ENCODE results near the gene NR2F6. TPM values are rescaled to one million over a fixed set of nuclear protein-coding genes. Genes with fewer than 3 reads are reported as not detected.

NR2F6 gene
- total and polyA plus RNA-seq, 2 of the 4 experiments (the other 2 are of a cell fraction), result 8.4 to 20.5 TPM

DNA sequence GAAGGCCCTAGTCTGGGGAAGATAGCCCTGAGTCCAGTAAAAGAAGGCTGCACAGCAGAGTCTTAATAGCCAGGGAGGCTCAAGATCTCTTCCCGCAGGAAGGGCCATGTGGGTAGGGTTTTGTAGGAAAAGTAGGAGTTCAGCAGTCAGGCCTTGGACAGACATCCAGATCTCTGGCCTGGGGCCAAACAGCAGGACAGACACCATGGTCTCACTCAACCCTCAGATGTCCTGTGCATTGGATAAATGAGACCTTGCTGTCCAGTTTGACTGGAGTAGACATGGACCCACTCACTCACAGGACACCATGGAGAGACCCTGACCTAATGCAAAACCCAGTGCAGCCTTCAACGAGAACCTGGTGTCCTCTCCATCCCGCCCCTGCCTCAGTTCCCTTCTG, 15.8 kb downstream of the NR2F6 start:
- H2AK5ac ChIP-seq (ENCODE audit: low read depth, low read length), result no peak overlapping the region
- H2BK120ac ChIP-seq (ENCODE audit: low read depth, low read length), result no peak overlapping the region
- no peak overlapping the region for H2AK9ac ChIP-seq (replicated peaks; ENCODE audit: low read depth, low read length, poor library complexity)
- intact Hi-C loops (cut with micrococcal nuclease), result no loop called here
- no TSS peak for BruUV-seq (replicated peaks)
- in situ Hi-C loops (cut with MboI; ENCODE audit: low sequenced_read_pairs), result no loop called here
- ATAC-seq (ENCODE audit: low read depth) (no peak), DNase-seq (no peak)
- WGBS, 2 experiments (ENCODE audit: extremely low coverage in 2 of 2, insufficient read length in 1 of 2), result no CpG with 5 or more reads among the region's 3 CpGs
- H4K20me1 ChIP-seq (ENCODE audit: insufficient read depth, low read length), result peaks cover 5% of the 10 kb centered on the region
- H3K4ac ChIP-seq (ENCODE audit: low read depth, low read length), result no peak overlapping the region
- no peak overlapping the region for H3K4me3 ChIP-seq (ENCODE audit: insufficient read depth, low read depth, low read length)
- no peak overlapping the region for H2BK20ac ChIP-seq (ENCODE audit: low read depth, low read length)
- no peak overlapping the region for H2AFZ ChIP-seq (replicated peaks; ENCODE audit: low read length, poor library complexity)
- no peak overlapping the region for H3K18ac ChIP-seq (ENCODE audit: low read depth, low read length)
- no peak overlapping the region for H3K56ac ChIP-seq (ENCODE audit: extremely low read depth, insufficient read depth, low read length)
- peaks cover 32% of the 10 kb centered on the region for H3K36me3 ChIP-seq (ENCODE audit: control insufficient read depth, insufficient read depth, low read length)
- peaks cover 3% of the 10 kb centered on the region for H3K4me1 ChIP-seq (ENCODE audit: control insufficient read depth, insufficient read depth, low read length)
- peaks cover 9% of the 10 kb centered on the region; the same call in 1 of the 2 replicates for H3K9me1 ChIP-seq (ENCODE audit: insufficient read depth, low read length)
- H3K23ac ChIP-seq (ENCODE audit: low read depth, low read length), result no peak overlapping the region
- H3K27ac ChIP-seq (ENCODE audit: insufficient read depth, low read length), result no peak overlapping the region
- no peak overlapping the region for H2BK15ac ChIP-seq (ENCODE audit: low read depth, low read length)
- TF ChIP-seq BHLHE40 (IDR thresholded peaks at IDR 0.05; ENCODE audit: low read depth, low read length) (no peak), MAZ (IDR thresholded peaks at IDR 0.05; ENCODE audit: borderline replicate concordance, low read depth, low read length) (no peak), RAD21 (IDR thresholded peaks at IDR 0.05; ENCODE audit: low read length) (no peak), CEBPB (IDR thresholded peaks at IDR 0.05; ENCODE audit: low read depth, low read length) (no peak), RCOR1 (IDR thresholded peaks at IDR 0.05; ENCODE audit: insufficient replicate concordance, low read length) (no peak)
- TF ChIP-seq, protein P1, sequence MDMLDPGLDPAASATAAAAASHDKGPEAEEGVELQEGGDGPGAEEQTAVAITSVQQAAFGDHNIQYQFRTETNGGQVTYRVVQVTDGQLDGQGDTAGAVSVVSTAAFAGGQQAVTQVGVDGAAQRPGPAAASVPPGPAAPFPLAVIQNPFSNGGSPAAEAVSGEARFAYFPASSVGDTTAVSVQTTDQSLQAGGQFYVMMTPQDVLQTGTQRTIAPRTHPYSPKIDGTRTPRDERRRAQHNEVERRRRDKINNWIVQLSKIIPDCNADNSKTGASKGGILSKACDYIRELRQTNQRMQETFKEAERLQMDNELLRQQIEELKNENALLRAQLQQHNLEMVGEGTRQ (IDR thresholded peaks at IDR 0.05; ENCODE audit: low read depth, low read length), result no peak
- H4K91ac ChIP-seq (ENCODE audit: insufficient read depth, low read depth, low read length), result no peak overlapping the region
- no peak overlapping the region for H3K4me2 ChIP-seq (ENCODE audit: low read depth, low read length)
- POLR2A ChIA-PET (ENCODE audit: unreplicated experiment), result no interaction called here
- H3K27me3 ChIP-seq (ENCODE audit: control insufficient read depth, insufficient read depth, low read length), result no peaks in the 10 kb centered on the region
- H4K5ac ChIP-seq (ENCODE audit: low read depth, low read length), result no peak overlapping the region
- H4K8ac ChIP-seq (ENCODE audit: low read depth in 2 of 2, low read length in 2 of 2), result no peak overlapping the region
- CTCF ChIA-PET, result interaction anchor here (0.6 kb wide), 1 partner anchor 726 kb away, joined by 4 read pairs; no protein-coding TSS in a partner anchor
- no peak overlapping the region for H3K14ac ChIP-seq (replicated peaks; ENCODE audit: low read depth, low read length)
- no peaks in the 10 kb centered on the region for H3K9me3 ChIP-seq (ENCODE audit: control insufficient read depth, insufficient read depth, low read length)
- dilution Hi-C loops (cut with HindIII; ENCODE audit: low sequenced_read_pairs, unreplicated experiment), result no loop called here
- peaks cover 24 to 58% of the 10 kb centered on the region in 2 experiments for H3K79me1 ChIP-seq (ENCODE audit: low read depth in 1 of 2, low read length in 2 of 2)
- H3K9ac ChIP-seq (ENCODE audit: low read depth, low read length), result no peak overlapping the region
- H2BK5ac ChIP-seq (ENCODE audit: low read depth, low read length, poor library complexity, severe bottlenecking), result no peak overlapping the region

All from IMR-90 (cell line).